NCI-H748 treated with DMSO at 0.1 percent for 48 hours (cell line): ENCODE data around the gene SCAF4.
"Not testable (repeated sequence)": the region's sequence is repeated elsewhere in the genome, so short reads cannot be mapped to it uniquely, and the experiment has no call there.

ENCODE experiments used
- DNase-seq: peaks from one replicate; lab custom pipeline; 2025; lab: John Stamatoyannopoulos, UW

Gene SCAF4

GRCh38 chr21:31647650-31648049 lies 84.3 kb downstream of the SCAF4 start:
- DNase-seq = no peak

- DNase-seq = no peak
Observed at GRCh38 chr21:31644643-31645042, 87.3 kb downstream of the SCAF4 start.

- no peak for DNase-seq
Observed at GRCh38 chr21:31641416-31641922, 90.4 kb downstream of the SCAF4 start.

GRCh38 chr21:31636874-31637273 lies 95.0 kb downstream of the SCAF4 start:
- no peak for DNase-seq

GRCh38 chr21:31634993-31635392 lies 96.9 kb downstream of the SCAF4 start:
- no peak for DNase-seq

GRCh38 chr21:31631881-31632280 lies 100.0 kb downstream of the SCAF4 start:
- not testable (repeated sequence) for DNase-seq

- no peak for DNase-seq
Observed at GRCh38 chr21:31629972-31630711, 101.8 kb downstream of the SCAF4 start.

GRCh38 chr21:31624961-31625491 lies 106.9 kb downstream of the SCAF4 start:
- DNase-seq = no peak

GRCh38 chr21:31624181-31624580 lies 107.7 kb downstream of the SCAF4 start:
- DNase-seq = no peak

- DNase-seq = no peak
Observed at GRCh38 chr21:31623664-31624063, 108.3 kb downstream of the SCAF4 start.

GRCh38 chr21:31622397-31622796 lies 109.5 kb downstream of the SCAF4 start:
- DNase-seq = no peak
